NCI-H2029 treated with DMSO at 0.1 percent for 48 hours (cell line): ENCODE data around the gene CTSO.

ENCODE experiments used
- DNase-seq: peaks from one replicate; lab custom pipeline; 2025; lab: John Stamatoyannopoulos, UW

Gene CTSO, protein sequence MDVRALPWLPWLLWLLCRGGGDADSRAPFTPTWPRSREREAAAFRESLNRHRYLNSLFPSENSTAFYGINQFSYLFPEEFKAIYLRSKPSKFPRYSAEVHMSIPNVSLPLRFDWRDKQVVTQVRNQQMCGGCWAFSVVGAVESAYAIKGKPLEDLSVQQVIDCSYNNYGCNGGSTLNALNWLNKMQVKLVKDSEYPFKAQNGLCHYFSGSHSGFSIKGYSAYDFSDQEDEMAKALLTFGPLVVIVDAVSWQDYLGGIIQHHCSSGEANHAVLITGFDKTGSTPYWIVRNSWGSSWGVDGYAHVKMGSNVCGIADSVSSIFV

GRCh38 chr4:155953151-155954117, at the start of gene CTSO:
Gene CTSO, minus strand, starts transcription at chr4:155953866. Its CDS starts 19 bp downstream, at chr4:155953847.
- DNase-seq = peak; percentile 75

DNA sequence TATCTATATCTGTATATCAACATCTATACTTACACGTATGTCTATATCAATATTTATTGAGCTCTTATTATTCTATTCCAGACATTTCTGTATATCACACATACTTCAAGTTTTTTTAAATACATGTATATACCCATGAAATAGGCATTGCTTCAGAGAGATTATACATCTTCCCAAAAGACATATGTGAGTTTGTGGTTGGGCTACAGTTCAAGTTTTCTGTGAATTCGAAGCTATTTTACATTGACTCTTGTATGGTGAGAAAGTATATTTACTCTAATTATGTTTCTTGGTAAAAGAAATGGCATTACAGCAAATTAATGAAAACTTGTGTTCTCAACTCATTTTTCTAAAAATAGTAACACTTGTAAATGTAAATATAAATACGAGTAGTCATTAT, 46.8 kb upstream of the CTSO start:
- DNase-seq = no peak

DNA sequence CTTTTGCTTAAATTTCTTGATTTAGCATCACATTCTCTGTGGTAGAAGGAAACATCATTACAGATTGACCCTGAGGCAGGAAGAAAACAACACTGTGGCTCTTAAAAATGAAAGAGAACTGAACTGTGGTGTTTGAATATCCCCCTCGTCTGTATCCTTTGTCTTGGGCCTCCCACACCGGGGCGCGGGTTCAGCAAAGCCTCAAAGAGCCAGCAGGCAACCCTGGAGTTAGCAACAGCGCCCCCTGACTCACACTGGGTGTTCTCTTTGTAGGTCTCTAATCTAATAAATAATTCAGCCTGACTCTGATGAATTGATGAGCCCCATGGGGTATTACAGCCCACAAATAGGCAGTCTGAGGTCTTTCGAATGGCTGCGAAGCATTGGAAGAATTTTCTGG, 46.1 kb upstream of the CTSO start:
- DNase-seq = no peak

GRCh38 chr4:155995069-155995468, 41.4 kb upstream of the CTSO start:
- DNase-seq = no peak

- DNase-seq = no peak
Observed at GRCh38 chr4:155984106-155984797, 30.6 kb upstream of the CTSO start.

- no peak for DNase-seq
Observed at GRCh38 chr4:155982736-155983385, 29.2 kb upstream of the CTSO start.

- DNase-seq = no peak
Observed at GRCh38 chr4:155978810-155979209, 25.1 kb upstream of the CTSO start.

- no peak for DNase-seq
Observed at GRCh38 chr4:155975511-155975910, 21.8 kb upstream of the CTSO start.

DNA sequence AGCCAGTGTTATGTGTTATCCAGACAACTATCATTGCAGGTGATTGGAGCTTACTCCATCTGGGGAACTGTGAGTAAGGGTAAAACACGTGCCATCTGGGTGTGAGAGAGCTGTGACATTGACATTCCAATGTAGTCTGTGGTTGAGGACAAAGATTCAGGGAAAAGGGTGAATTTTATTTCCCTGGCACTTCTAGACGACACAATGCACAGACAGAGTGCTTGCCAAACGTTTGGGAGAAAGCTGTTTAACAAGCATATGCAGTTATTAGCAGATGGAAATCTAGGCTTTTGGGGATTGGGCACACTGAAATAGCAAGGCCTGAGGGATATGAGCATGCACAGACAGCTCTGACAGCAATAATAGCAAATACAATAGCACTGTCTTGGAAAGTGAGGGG, 21.3 kb upstream of the CTSO start:
- DNase-seq = no peak

- DNase-seq = no peak
Observed at GRCh38 chr4:155974476-155974749, 20.7 kb upstream of the CTSO start.

GRCh38 chr4:155973639-155974475, 20.2 kb upstream of the CTSO start:
- no peak for DNase-seq

DNA sequence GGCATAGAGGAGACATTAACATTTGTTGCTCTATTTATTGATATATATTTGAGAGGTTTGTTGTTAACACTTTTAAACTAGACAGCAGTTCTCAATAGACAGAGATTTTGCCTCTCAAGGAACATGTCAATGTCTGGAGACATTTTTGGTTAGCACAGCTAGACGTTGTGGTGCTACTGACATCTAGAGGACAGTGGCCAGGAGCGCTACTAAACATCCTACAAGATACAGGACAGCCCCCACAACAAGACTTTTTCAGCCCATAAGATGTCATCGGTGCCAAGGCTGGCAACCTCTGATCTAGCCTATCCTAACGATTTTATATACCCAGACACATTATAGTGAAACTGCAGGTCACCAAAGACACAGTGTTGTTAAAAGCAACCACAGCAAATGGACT, 18.4 kb upstream of the CTSO start:
- DNase-seq = no peak

- DNase-seq = no peak
Observed at GRCh38 chr4:155966731-155967395, 13.2 kb upstream of the CTSO start.

DNA sequence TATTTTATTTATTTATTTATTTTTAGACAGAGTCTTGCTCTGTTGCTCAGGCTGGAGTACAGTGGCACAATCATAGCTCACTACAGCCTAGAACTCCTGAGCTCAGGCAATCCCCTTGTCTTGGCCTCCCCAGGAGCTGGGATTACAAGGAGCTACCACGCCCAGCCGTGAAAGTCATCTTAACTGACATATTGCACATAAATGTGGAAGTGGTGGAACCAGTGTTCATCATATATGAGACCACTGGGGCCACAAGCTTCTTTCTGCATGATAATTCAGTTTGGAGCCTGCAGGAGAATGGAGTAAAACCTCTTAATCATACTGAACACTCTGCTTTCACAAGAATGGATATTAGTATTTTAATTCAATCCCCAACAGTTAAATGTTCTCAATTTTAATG, 12.5 kb upstream of the CTSO start:
- no peak for DNase-seq

GRCh38 chr4:155964016-155964891, 10.6 kb upstream of the CTSO start:
- DNase-seq = no peak

GRCh38 chr4:155962767-155963166, 9.1 kb upstream of the CTSO start:
- DNase-seq = no peak

GRCh38 chr4:155961575-155961974, 7.9 kb upstream of the CTSO start:
- DNase-seq = no peak

DNA sequence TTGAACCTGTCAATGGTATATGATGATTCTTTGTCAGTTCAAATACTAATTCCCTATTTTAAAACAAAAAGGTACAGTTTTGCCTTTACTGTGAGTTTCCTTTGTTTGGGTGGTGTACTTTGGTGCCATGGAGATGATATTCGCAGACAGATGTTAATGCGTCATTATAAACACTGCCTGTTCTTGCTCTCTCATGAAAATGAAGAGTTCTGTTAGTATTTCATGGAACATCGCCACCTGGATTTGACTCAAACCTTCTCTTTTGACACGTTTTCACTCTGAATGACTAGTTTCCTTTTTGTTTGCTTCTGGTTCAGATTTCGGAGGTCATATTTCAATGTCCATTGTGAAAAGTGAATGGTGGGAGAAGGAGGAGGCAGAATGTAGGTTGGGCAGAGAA, 6.9 kb upstream of the CTSO start:
- DNase-seq = no peak

DNA sequence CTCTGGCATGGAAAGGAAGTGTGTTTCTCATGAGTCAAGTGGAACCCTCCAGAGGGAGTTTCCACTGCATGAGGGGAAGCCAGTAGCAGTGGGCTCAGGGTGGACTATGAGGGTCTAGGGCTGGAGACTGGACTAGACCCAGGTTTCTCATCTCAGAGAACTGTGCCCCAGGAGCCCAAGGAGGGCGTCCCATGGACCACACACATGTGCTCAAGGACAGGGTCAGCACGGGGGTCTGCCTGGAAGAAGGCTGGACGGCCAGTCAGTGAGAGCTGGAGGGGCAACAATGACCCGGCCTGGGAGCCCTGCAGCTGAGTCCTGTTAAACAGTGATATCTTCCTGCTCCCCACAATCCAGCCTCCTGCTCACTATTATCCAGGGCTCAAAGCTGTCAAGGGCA, 5.8 kb upstream of the CTSO start:
- DNase-seq = no peak

DNA sequence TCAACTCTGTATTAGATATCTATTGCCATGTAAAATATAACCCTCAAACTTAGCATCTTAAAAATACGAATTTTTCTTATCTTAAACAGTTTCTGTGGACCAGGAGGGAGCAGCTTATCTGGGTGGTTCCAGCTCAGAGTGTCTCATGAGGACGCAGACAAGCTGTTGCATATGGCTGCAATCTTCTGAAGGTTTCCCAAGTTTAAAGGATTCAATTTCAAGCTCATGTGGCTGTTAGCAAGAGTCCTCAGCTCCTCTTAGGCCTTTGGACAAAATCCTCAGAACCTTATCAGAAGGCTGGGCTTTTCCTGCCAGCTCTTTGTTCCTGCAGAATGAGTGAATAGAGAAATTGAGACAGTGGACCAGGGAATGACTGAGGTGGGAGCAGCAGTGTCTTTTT, 2.8 kb upstream of the CTSO start:
- no peak for DNase-seq
